Thoracic aorta (tissue), 2 donors: ENCODE measurements around the gene TREX2. TPM values are rescaled to one million over a fixed set of nuclear protein-coding genes. Genes with fewer than 3 reads are reported as not detected.

Experiments used
- ATAC-seq: fragments of 150-250 bp; one replicate; pipeline ENCODE4 v1.8.0; 2017; ENCODE audit warnings: low read depth; ENCODE audit not compliant: insufficient number of reproducible peaks, low FRiP score
- DNase-seq: peaks from one replicate; pipeline ENCODE4 v3.0.0-alpha.2; 2020; ENCODE audit warnings: low spot score
- H3K27ac ChIP-seq, 2 donors: fragments of 200-600 bp; sonication (generic); 1 replicate in 1 of 2; 2 replicates in 1 of 2; pipeline ENCODE4 v1.5.1; 2016; ENCODE audit warnings: mild to moderate bottlenecking in 2 of 2, moderate library complexity in 2 of 2
- H3K27me3 ChIP-seq: fragments of 200-600 bp; sonication (generic); replicated peaks from 2 replicates; pipeline ENCODE4 v1.6.0; 2016; ENCODE audit warnings: mild to moderate bottlenecking; ENCODE audit not compliant: insufficient read depth
- H3K36me3 ChIP-seq: fragments of 200-600 bp; sonication (generic); one replicate; pipeline ENCODE4 v1.5.1; 2016
- H3K4me1 ChIP-seq, 2 donors: fragments of 200-600 bp; sonication (generic); 1 replicate in 1 of 2; 2 replicates in 1 of 2; pipeline versions ENCODE4 v1.5.1 to v1.6.0; 2016; ENCODE audit warnings: low read depth in 2 of 2, mild to moderate bottlenecking in 1 of 2; ENCODE audit not compliant: control insufficient read depth in 1 of 2
- H3K4me3 ChIP-seq: fragments of 200-600 bp; sonication (generic); 2 replicates; pipeline ENCODE4 v1.5.1; 2016; ENCODE audit warnings: mild to moderate bottlenecking
- H3K9me3 ChIP-seq: fragments of 200-600 bp; sonication (generic); 2 replicates; pipeline ENCODE4 v1.5.1; 2016
- total RNA-seq, 2 donors: library from RNA; depleted of rRNA; stranded (reverse); fragments of >200 nt; gene quantifications; one replicate each; pipeline versions ENCODE4 v1.1.0 to v1.2.3, GENCODE V29; 2016
- TF ChIP-seq, protein P1 (sequence below): fragments of 200-600 bp; sonication (generic); IDR thresholded peaks from one replicate; pipeline ENCODE4 v1.5.1; 2019; ENCODE audit warnings: antibody characterized with exemption

Gene TREX2
- total RNA-seq, 2 donors from 2014 or later = 22.1 to 24.8 TPM

DNA sequence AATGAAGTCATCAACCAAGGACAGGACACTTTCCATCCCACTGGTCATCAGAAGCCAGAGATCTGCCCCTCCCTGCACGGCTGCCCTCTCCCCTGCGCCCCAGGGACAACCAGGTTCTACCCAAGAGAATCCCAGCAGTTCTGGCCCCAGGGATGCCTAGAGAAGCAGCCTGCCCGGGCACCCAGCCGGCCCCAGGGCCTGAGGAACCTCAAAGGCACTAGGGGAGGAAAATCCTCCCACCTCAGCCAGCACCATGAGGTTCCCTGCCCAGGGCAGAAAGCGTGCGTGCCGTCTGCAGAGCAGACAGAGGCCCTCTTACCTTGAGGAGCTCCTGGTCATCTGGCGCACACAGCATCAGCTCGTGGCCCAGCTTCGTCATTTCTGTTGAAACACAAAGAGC is 16.4 kb upstream of the TREX2 start:
- Histone ChIP-seq H3K27ac (no peak overlapping the region), H3K4me3 (no peak overlapping the region), H3K4me1 (no peaks in the 10 kb centered on the region), H3K27me3 (no peaks in the 10 kb centered on the region), H3K36me3 (no peaks in the 10 kb centered on the region), H3K9me3 (no peaks in the 10 kb centered on the region)
- no peak for DNase-seq
- TF ChIP-seq, protein P1, sequence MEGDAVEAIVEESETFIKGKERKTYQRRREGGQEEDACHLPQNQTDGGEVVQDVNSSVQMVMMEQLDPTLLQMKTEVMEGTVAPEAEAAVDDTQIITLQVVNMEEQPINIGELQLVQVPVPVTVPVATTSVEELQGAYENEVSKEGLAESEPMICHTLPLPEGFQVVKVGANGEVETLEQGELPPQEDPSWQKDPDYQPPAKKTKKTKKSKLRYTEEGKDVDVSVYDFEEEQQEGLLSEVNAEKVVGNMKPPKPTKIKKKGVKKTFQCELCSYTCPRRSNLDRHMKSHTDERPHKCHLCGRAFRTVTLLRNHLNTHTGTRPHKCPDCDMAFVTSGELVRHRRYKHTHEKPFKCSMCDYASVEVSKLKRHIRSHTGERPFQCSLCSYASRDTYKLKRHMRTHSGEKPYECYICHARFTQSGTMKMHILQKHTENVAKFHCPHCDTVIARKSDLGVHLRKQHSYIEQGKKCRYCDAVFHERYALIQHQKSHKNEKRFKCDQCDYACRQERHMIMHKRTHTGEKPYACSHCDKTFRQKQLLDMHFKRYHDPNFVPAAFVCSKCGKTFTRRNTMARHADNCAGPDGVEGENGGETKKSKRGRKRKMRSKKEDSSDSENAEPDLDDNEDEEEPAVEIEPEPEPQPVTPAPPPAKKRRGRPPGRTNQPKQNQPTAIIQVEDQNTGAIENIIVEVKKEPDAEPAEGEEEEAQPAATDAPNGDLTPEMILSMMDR = no peak
- no peak for ATAC-seq

DNA sequence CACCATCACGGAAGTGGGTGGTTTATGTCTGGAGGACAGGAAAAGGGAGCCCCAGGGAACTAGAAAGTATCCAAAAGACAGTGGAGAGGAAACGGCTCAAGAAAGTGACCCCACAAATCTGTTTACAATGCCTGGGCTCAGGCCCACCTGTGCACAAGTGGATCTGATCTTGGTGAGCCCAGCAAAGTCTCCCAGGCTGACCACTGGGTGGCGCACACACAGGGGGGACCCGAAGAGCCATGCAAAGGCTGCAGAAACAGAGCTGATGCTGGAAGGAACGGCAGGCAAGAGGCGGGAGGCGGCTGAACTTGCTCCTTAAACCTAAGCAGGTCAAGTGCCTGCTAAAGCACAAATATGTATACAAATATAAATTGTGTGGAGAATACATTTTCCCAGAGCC is 15.0 kb upstream of the TREX2 start:
- H3K36me3 ChIP-seq = peaks cover 2% of the 10 kb centered on the region
- H3K9me3 ChIP-seq = no peaks in the 10 kb centered on the region
- H3K27ac ChIP-seq = no peak overlapping the region
- DNase-seq (no peak), ATAC-seq (no peak)
- TF ChIP-seq, protein P1 = peak; percentile 39
- no peaks in the 10 kb centered on the region for H3K27me3 ChIP-seq
- no peaks in the 10 kb centered on the region for H3K4me1 ChIP-seq
- no peak overlapping the region for H3K4me3 ChIP-seq

DNA sequence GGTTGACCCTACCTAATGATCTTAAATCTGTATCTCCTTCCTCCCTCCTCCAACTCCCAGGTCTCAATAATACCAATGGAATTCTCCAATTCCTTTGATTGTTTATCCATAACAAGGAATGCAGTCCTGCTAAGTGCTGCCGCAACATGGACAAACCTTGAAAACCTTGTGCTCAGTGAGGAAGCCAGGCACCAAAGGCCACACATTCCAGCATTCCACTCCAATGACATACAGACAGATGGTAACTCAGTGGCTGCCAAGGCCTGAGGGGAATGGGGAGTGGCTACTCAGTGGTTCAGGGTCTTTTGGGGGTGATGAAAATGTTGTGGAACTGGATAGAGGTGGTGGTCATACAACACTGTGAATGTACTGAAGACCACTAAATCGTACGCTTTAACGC is 14.1 kb upstream of the TREX2 start:
- Histone ChIP-seq H3K4me1 (no peaks in the 10 kb centered on the region), H3K27ac (no peak overlapping the region), H3K27me3 (no peaks in the 10 kb centered on the region), H3K36me3 (peaks cover 2% of the 10 kb centered on the region), H3K9me3 (no peaks in the 10 kb centered on the region), H3K4me3 (no peak overlapping the region)
- TF ChIP-seq, protein P1 = no peak
- ATAC-seq (no peak), DNase-seq (no peak)

DNA sequence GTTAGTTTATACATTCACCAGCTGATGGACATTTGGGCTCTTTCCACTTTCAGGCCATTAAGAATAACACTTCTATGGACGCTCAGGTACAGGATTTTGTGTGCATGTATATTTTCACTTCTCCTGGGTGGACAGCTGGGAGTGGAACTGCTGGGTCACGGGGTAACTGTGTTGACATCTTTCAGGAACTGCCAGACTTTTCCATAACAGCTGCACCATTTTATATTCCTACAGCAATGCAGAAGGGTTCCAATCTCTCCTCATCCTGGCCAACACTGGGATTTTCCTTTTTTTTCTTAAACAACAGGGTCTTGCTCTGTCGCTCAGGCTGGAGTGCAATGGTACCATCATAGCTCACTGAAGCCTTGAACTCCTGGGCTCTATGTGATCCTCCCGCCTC is 12.6 kb upstream of the TREX2 start:
- no peak for DNase-seq
- TF ChIP-seq, protein P1 = no peak
- no peak overlapping the region for H3K4me3 ChIP-seq
- H3K27ac ChIP-seq = no peak overlapping the region
- ATAC-seq = no peak
- peaks cover 2% of the 10 kb centered on the region for H3K36me3 ChIP-seq
- H3K27me3 ChIP-seq = no peaks in the 10 kb centered on the region
- no peaks in the 10 kb centered on the region for H3K4me1 ChIP-seq
- no peaks in the 10 kb centered on the region for H3K9me3 ChIP-seq

DNA sequence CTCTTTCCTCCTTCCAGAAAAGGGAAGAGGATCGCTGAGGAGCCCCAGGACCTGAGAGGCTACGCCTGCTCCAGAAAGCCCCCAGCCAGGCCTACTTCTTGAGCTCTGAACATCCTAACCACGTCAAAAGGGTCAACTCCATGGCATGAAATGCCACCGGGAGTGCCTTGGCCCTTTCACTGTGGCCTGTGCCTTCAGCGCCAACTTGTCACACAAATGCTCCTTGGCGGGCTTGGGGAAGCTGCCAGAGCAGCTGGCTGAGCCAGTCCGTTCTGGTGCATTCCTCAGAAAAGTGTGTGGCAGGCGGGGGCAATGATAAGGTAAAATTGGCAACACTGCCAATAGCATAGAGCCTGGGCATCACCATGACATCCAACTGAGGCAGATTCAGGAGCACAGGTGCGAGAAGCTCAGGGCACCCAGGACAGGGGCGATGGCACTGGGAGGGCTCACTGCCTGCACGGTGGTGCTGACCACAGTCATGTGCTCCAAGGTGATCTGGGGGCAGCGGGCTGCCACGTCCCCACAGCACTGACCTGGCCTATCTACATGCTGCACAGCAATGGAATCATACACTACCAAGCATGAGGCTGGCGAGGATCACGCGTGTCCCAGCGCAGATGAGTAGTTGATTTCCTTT is 12.1 kb upstream of the TREX2 start:
- Histone ChIP-seq H3K36me3 (peaks cover 2% of the 10 kb centered on the region), H3K4me3 (no peak overlapping the region), H3K27me3 (no peaks in the 10 kb centered on the region), H3K9me3 (no peaks in the 10 kb centered on the region), H3K27ac (no peak overlapping the region), H3K4me1 (no peaks in the 10 kb centered on the region)
- DNase-seq = no peak
- no peak for ATAC-seq
- TF ChIP-seq, protein P1 = no peak
